Measurements from ENCODE around the gene GTF2IRD1.

The GTF2IRD1 gene

GRCh38 chr7:74585844-74586243, 132.1 kb downstream of the GTF2IRD1 start:
- Histone ChIP-seq H3K4me2 (ENCODE audit: low read length) (no peak overlapping the region), H3K27me3 (ENCODE audit: insufficient read depth, low read length) (peaks cover 5% of the 10 kb centered on the region; the same call in 1 of the 2 replicates), H2AFZ (ENCODE audit: low read length) (no peak overlapping the region), H3K79me2 (ENCODE audit: insufficient read depth, low read length) (no peaks in the 10 kb centered on the region), H3K27ac (ENCODE audit: low read depth, low read length, poor library complexity, severe bottlenecking) (no peak overlapping the region), H3K9me3 (ENCODE audit: low read length) (no peaks in the 10 kb centered on the region), H3F3A (ENCODE audit: insufficient read depth, low read length) (no peaks in the 10 kb centered on the region), H3K9ac (ENCODE audit: low read length) (no peak overlapping the region), H3K9me2 (ENCODE audit: low read depth, low read length) (no peaks in the 10 kb centered on the region), H4K20me1 (ENCODE audit: insufficient read depth, low read length) (no peaks in the 10 kb centered on the region), H3K4me1 (ENCODE audit: insufficient read depth, low read length, severe bottlenecking) (peaks cover 12% of the 10 kb centered on the region), H3K4me3 (ENCODE audit: low read depth, low read length, poor library complexity, severe bottlenecking) (no peak overlapping the region), H3K36me3 (ENCODE audit: insufficient read depth, low read length) (no peaks in the 10 kb centered on the region)
- TF ChIP-seq CTCF (IDR thresholded peaks at IDR 0.05; ENCODE audit: low read length) (no peak), EZH2 (IDR thresholded peaks at IDR 0.05; ENCODE audit: borderline replicate concordance, low read length) (no peak)

- no peaks in the 10 kb centered on the region for H3K9me2 ChIP-seq (ENCODE audit: low read depth, low read length)
- H3K27me3 ChIP-seq (ENCODE audit: insufficient read depth, low read length) = peaks cover 5% of the 10 kb centered on the region; the same call in 1 of the 2 replicates
- no peak overlapping the region for H3K4me3 ChIP-seq (ENCODE audit: low read depth, low read length, poor library complexity, severe bottlenecking)
- no peak overlapping the region for H3K9ac ChIP-seq (ENCODE audit: low read length)
- H3F3A ChIP-seq (ENCODE audit: insufficient read depth, low read length) = no peaks in the 10 kb centered on the region
- no peaks in the 10 kb centered on the region for H3K36me3 ChIP-seq (ENCODE audit: insufficient read depth, low read length)
- no peaks in the 10 kb centered on the region for H4K20me1 ChIP-seq (ENCODE audit: insufficient read depth, low read length)
- H2AFZ ChIP-seq (ENCODE audit: low read length) = no peak overlapping the region
- H3K79me2 ChIP-seq (ENCODE audit: insufficient read depth, low read length) = no peaks in the 10 kb centered on the region
- TF ChIP-seq EZH2 (IDR thresholded peaks at IDR 0.05; ENCODE audit: borderline replicate concordance, low read length) = no peak
- no peak overlapping the region for H3K4me2 ChIP-seq (ENCODE audit: low read length)
- no peak overlapping the region for H3K27ac ChIP-seq (ENCODE audit: low read depth, low read length, poor library complexity, severe bottlenecking)
- H3K9me3 ChIP-seq (ENCODE audit: low read length) = no peaks in the 10 kb centered on the region
- peaks cover 12% of the 10 kb centered on the region for H3K4me1 ChIP-seq (ENCODE audit: insufficient read depth, low read length, severe bottlenecking)
Measured at GRCh38 chr7:74586258-74587175, 132.8 kb downstream of the GTF2IRD1 start.

- TF ChIP-seq CTCF (IDR thresholded peaks at IDR 0.05; ENCODE audit: low read length) (no peak), EZH2 (IDR thresholded peaks at IDR 0.05; ENCODE audit: borderline replicate concordance, low read length) (no peak)
- Histone ChIP-seq H3K79me2 (ENCODE audit: insufficient read depth, low read length) (no peaks in the 10 kb centered on the region), H2AFZ (ENCODE audit: low read length) (no peak overlapping the region), H3K9me2 (ENCODE audit: low read depth, low read length) (no peaks in the 10 kb centered on the region), H3K4me3 (ENCODE audit: low read depth, low read length, poor library complexity, severe bottlenecking) (peak overlapping the region; percentile 19), H3F3A (ENCODE audit: insufficient read depth, low read length) (no peaks in the 10 kb centered on the region), H3K4me2 (ENCODE audit: low read length) (peak overlapping the region; percentile 36), H3K9me3 (ENCODE audit: low read length) (no peaks in the 10 kb centered on the region), H3K9ac (ENCODE audit: low read length) (no peak overlapping the region), H3K27me3 (ENCODE audit: insufficient read depth, low read length) (peaks cover 5% of the 10 kb centered on the region; the same call in 1 of the 2 replicates), H3K36me3 (ENCODE audit: insufficient read depth, low read length) (no peaks in the 10 kb centered on the region), H4K20me1 (ENCODE audit: insufficient read depth, low read length) (no peaks in the 10 kb centered on the region), H3K27ac (ENCODE audit: low read depth, low read length, poor library complexity, severe bottlenecking) (no peak overlapping the region), H3K4me1 (ENCODE audit: insufficient read depth, low read length, severe bottlenecking) (peaks cover 12% of the 10 kb centered on the region)
Measured at GRCh38 chr7:74587435-74588126, 133.9 kb downstream of the GTF2IRD1 start.
